HEK293T (cell line): Measurements from ENCODE around the gene NLRX1.

Source experiments
- BHLHE40 ChIP-seq: fragments of 450-650 bp; IDR thresholded peaks from 2 replicates; pipeline ENCODE4 v1.6.1; 2016; ENCODE audit warnings: mild to moderate bottlenecking, moderate library complexity, borderline replicate concordance
- CTBP1 ChIP-seq: fragments of 450-650 bp; IDR thresholded peaks from 2 replicates; pipeline ENCODE4 v1.6.1; 2016; ENCODE audit warnings: borderline replicate concordance
- FOXA1 ChIP-seq: fragments of 450-650 bp; IDR thresholded peaks from 2 replicates; pipeline ENCODE4 v1.6.1; 2016; ENCODE audit warnings: mild to moderate bottlenecking
- LEF1 ChIP-seq: fragments of 450-650 bp; IDR thresholded peaks from 2 replicates; pipeline ENCODE4 v1.6.1; 2017; ENCODE audit warnings: mild to moderate bottlenecking, borderline replicate concordance
- SP1 ChIP-seq: fragments of 450-650 bp; IDR thresholded peaks from 2 replicates; pipeline ENCODE4 v1.6.1; 2017

DNA sequence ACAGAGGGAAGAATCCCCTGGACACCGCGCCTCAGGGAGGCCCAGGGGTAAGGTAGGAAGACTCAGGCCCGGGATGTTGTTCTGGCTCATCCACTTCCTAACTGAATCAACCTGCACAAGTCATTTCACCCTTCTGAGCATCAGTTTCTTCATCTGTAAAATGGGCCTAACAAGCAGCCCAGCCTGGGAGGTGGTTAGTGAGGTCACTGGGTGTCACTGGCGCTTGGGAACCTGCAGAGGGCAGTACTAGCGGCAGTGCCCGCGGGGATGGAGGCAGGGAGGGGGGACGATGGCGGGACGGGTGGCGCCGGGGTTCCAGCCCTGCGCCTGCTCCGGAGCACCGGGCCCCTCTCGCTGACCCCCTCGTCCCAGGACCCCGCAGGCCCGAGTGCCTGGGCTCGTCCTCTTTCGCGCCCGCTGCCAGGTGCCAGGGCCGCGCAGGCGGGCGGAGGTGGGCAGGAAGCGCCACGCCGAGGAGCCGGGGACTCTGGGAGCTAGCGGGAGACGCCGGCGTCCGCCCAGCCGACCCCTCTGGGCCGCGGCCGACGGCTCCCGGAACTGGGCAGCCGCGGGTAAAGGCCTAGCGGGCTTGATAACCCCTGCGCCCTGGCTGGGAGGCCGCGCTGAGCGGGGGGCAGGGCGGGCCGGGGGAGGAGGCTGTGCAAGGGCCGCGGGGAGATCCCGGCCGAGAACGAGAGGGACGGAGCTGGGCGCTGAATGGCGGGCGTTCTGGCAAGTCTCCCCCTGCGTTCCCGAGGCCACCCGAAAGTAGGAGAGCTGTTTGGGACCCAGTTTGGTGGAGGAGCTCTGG, at the start of gene NLRX1:
- TF ChIP-seq LEF1 (no peak), CTBP1 (no peak), SP1 (no peak), BHLHE40 (no peak), FOXA1 (no peak)
